Keratinocyte (primary cell): ENCODE results near the gene MAP3K10.

Experiments
- EZH2 ChIP-seq: IDR thresholded peaks from one replicate; pipeline ENCODE4 v1.6.1; 2012; ENCODE audit warnings: inconsistent platforms, mild to moderate bottlenecking, low read length, moderate library complexity
- TF ChIP-seq, protein P1 (sequence below), 3 experiments: IDR thresholded peaks in 1 of 3; conservative IDR thresholded peaks in 1 of 3; optimal IDR thresholded peaks in 1 of 3; 2 replicates in 2 of 3; 3 replicates in 1 of 3; pipeline versions ENCODE3 to v1.5.1; 2011; ENCODE audit warnings: low read length in 3 of 3, mild to moderate bottlenecking in 3 of 3, moderate library complexity in 2 of 3, control low read depth in 1 of 3, inconsistent platforms in 1 of 3; ENCODE audit not compliant: insufficient read depth in 2 of 3; ENCODE audit errors: extremely low read depth in 1 of 3

DNA sequence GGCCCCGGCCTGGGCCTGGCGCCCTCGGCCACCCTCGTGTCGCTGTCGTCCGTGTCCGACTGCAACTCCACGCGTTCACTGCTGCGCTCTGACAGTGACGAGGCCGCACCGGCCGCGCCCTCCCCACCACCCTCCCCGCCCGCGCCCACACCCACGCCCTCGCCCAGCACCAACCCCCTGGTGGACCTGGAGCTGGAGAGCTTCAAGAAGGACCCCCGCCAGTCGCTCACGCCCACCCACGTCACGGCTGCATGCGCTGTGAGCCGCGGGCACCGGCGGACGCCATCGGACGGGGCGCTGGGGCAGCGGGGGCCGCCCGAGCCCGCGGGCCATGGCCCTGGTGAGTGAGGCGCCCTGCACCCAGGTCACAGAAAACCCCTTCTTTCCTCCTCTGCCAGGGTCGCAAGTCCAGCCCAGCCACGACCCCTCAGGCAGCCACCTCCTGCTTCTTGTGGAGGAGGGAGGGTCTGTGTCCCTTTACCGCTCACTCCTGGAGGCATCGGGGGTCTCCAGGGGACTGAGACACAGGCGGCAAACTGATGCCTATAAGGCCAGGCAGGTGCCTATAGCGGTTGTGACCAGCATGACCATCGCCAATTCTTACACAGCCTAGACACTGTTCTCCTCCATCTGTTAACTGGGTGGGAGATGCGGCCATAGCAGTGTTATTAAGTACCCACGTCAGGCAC is 22.8 kb downstream of the MAP3K10 start:
- TF ChIP-seq, protein P1, sequence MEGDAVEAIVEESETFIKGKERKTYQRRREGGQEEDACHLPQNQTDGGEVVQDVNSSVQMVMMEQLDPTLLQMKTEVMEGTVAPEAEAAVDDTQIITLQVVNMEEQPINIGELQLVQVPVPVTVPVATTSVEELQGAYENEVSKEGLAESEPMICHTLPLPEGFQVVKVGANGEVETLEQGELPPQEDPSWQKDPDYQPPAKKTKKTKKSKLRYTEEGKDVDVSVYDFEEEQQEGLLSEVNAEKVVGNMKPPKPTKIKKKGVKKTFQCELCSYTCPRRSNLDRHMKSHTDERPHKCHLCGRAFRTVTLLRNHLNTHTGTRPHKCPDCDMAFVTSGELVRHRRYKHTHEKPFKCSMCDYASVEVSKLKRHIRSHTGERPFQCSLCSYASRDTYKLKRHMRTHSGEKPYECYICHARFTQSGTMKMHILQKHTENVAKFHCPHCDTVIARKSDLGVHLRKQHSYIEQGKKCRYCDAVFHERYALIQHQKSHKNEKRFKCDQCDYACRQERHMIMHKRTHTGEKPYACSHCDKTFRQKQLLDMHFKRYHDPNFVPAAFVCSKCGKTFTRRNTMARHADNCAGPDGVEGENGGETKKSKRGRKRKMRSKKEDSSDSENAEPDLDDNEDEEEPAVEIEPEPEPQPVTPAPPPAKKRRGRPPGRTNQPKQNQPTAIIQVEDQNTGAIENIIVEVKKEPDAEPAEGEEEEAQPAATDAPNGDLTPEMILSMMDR (optimal IDR thresholded peaks at IDR 0.05 in 1 of 3, IDR thresholded peaks at IDR 0.05 in 1 of 3, conservative IDR thresholded peaks at IDR 0.05 in 1 of 3; ENCODE audit: extremely low read depth in 1 of 3, insufficient read depth in 2 of 3, low read length in 3 of 3): no peak
- no peak for TF ChIP-seq EZH2
